ENCODE measurements around the gene TTC28. TPM values are rescaled to one million over a fixed set of nuclear protein-coding genes. Genes with fewer than 3 reads are reported as not detected.

The TTC28 gene
- total and polyA plus RNA-seq, 10 of the 15 experiments (the other 5 are each of a cell fraction or from before 2014, with no cell fraction given): 0.15 to 8.4 (median 1.4) TPM

GRCh38 chr22:28155808-28156207 lies 523.8 kb downstream of the TTC28 start:
- Histone ChIP-seq H3K9me3 (replicated peaks; ENCODE audit: control insufficient read depth, insufficient read depth, low read length) (no peaks in the 10 kb centered on the region), H3K4me2 (ENCODE audit: control insufficient read depth, insufficient read depth) (no peak overlapping the region), H3K4me3 (no peak overlapping the region), H3K27ac (ENCODE audit: control insufficient read depth, insufficient read depth) (no peak overlapping the region), H2AFZ (ENCODE audit: control insufficient read depth, low read depth, low read length) (no peak overlapping the region), H3K27me3 (replicated peaks in 1 of 2; ENCODE audit: control insufficient read depth in 2 of 2, insufficient read depth in 2 of 2, low read length in 1 of 2) (no peaks in the 10 kb centered on the region), H4K20me1 (ENCODE audit: control insufficient read depth, insufficient read depth) (no peaks in the 10 kb centered on the region), H3K4me1 (ENCODE audit: control insufficient read depth, insufficient read depth, low read length) (no peaks in the 10 kb centered on the region), H3K79me2 (ENCODE audit: control insufficient read depth, insufficient read depth, low read length) (no peaks in the 10 kb centered on the region), H3K36me3 (ENCODE audit: control insufficient read depth in 2 of 2, insufficient read depth in 2 of 2, low read length in 1 of 2) (no peaks in the 10 kb centered on the region), H3K9ac (ENCODE audit: control insufficient read depth, insufficient read depth, low read length) (no peak overlapping the region)
- in situ Hi-C loops (cut with MboI) (no loop called here), intact Hi-C loops (cut with micrococcal nuclease; ENCODE audit: unreplicated experiment) (no loop called here)
- ChIA-PET RAD21 (ENCODE audit: unreplicated experiment) (no interaction called here), POLR2A (no interaction called here), SMC1A (ENCODE audit: uncharacterized antibody, unreplicated experiment) (interaction anchor here (1.3 kb wide), 1 partner anchor 28 kb away, joined by 3 read pairs; no protein-coding TSS in a partner anchor), CTCF (no interaction called here)
- no TSS peak for BruUV-seq (replicated peaks)
- no peak for ATAC-seq
- FAIRE-seq: no peak
- no peak for DNase-seq (ENCODE audit: low read depth, low spot score)
- TF ChIP-seq WRNIP1 (IDR thresholded peaks at IDR 0.05; ENCODE audit: borderline replicate concordance, low read depth, low read length): no peak

GRCh38 chr22:28154861-28155260 lies 524.8 kb downstream of the TTC28 start:
- Histone ChIP-seq H3K9ac (ENCODE audit: control insufficient read depth, insufficient read depth, low read length) (no peak overlapping the region), H3K27ac (ENCODE audit: control insufficient read depth, insufficient read depth) (no peak overlapping the region), H3K36me3 (ENCODE audit: control insufficient read depth in 2 of 2, insufficient read depth in 2 of 2, low read length in 1 of 2) (no peaks in the 10 kb centered on the region), H3K4me2 (ENCODE audit: control insufficient read depth, insufficient read depth) (no peak overlapping the region), H3K27me3 (replicated peaks in 1 of 2; ENCODE audit: control insufficient read depth in 2 of 2, insufficient read depth in 2 of 2, low read length in 1 of 2) (no peaks in the 10 kb centered on the region; a peak in 1 of 4 replicates), H3K9me3 (replicated peaks; ENCODE audit: control insufficient read depth, insufficient read depth, low read length) (no peaks in the 10 kb centered on the region), H3K4me3 (no peak overlapping the region), H4K20me1 (ENCODE audit: control insufficient read depth, insufficient read depth) (no peaks in the 10 kb centered on the region), H3K79me2 (ENCODE audit: control insufficient read depth, insufficient read depth, low read length) (no peaks in the 10 kb centered on the region), H3K4me1 (ENCODE audit: control insufficient read depth, insufficient read depth, low read length) (no peaks in the 10 kb centered on the region), H2AFZ (ENCODE audit: control insufficient read depth, low read depth, low read length) (no peak overlapping the region)
- ChIA-PET POLR2A (no interaction called here), RAD21 (ENCODE audit: unreplicated experiment) (no interaction called here), SMC1A (ENCODE audit: uncharacterized antibody, unreplicated experiment) (no interaction called here), CTCF (no interaction called here)
- ATAC-seq (no peak), FAIRE-seq (no peak), DNase-seq (ENCODE audit: low read depth, low spot score) (no peak)
- BruUV-seq (replicated peaks): no TSS peak
- in situ Hi-C loops (cut with MboI) (no loop called here), intact Hi-C loops (cut with micrococcal nuclease; ENCODE audit: unreplicated experiment) (no loop called here)
- TF ChIP-seq BCL11A (IDR thresholded peaks at IDR 0.05; ENCODE audit: low read depth, low read length) (no peak), MTA3 (IDR thresholded peaks at IDR 0.05; ENCODE audit: borderline replicate concordance, low read length) (no peak), GATAD2B (conservative IDR thresholded peaks at IDR 0.05; ENCODE audit: low read depth) (no peak), NFXL1 (IDR thresholded peaks at IDR 0.05; ENCODE audit: borderline replicate concordance) (no peak), SREBF1 (IDR thresholded peaks at IDR 0.05; ENCODE audit: low read length) (no peak), ZNF207 (IDR thresholded peaks at IDR 0.05; ENCODE audit: borderline replicate concordance) (no peak), CTCF (IDR thresholded peaks at IDR 0.05 in 2 of 3, conservative IDR thresholded peaks at IDR 0.05 in 1 of 3; ENCODE audit: control insufficient read depth in 2 of 3, extremely low read depth in 1 of 3, insufficient read depth in 1 of 3, low read depth in 3 of 3, low read length in 3 of 3) (no peak), ATF3 (IDR thresholded peaks at IDR 0.05; ENCODE audit: borderline replicate concordance, extremely low read depth, low read depth, low read length) (no peak), KDM1A (IDR thresholded peaks at IDR 0.05; ENCODE audit: borderline replicate concordance) (no peak), ZBTB11 (CRISPR knock-in tag; IDR thresholded peaks at IDR 0.05) (no peak), USF2 (IDR thresholded peaks at IDR 0.05; ENCODE audit: borderline replicate concordance, low read depth, low read length) (no peak)
- WGBS (ENCODE audit: insufficient coverage, insufficient replicate concordance, low lambda C conversion rate, missing lambda C conversion rate): 3% methylated on average over 2 of the region's 2 CpGs

Data from GM12878 (cell line).